Skeletal muscle tissue (tissue), 4 donors: Measurements from ENCODE around the gene PTTG2. TPM values are rescaled to one million over a fixed set of nuclear protein-coding genes. Genes with fewer than 3 reads are reported as not detected.

Source experiments
- H3K27ac ChIP-seq: one replicate; pipeline ENCODE4 v1.7.0; 2013; ENCODE audit warnings: mild to moderate bottlenecking, low read depth, low read length, inconsistent platforms
- H3K27me3 ChIP-seq, 3 donors: one replicate each; pipeline ENCODE4 v1.7.0; 2013; ENCODE audit warnings: low read length in 3 of 3; ENCODE audit not compliant: control insufficient read depth in 3 of 3, insufficient read depth in 3 of 3
- H3K36me3 ChIP-seq, 3 donors: one replicate each; pipeline ENCODE4 v1.7.0; 2013; ENCODE audit warnings: low read length in 3 of 3; ENCODE audit not compliant: control insufficient read depth in 3 of 3, insufficient read depth in 3 of 3
- H3K4me1 ChIP-seq, 3 donors: one replicate each; pipeline ENCODE4 v1.7.0; 2013; ENCODE audit warnings: low read length in 3 of 3, mild to moderate bottlenecking in 3 of 3; ENCODE audit not compliant: control insufficient read depth in 3 of 3, insufficient read depth in 3 of 3
- H3K4me3 ChIP-seq, 3 donors: one replicate each; pipeline ENCODE4 v1.7.0; 2013; ENCODE audit warnings: low read length in 3 of 3
- H3K9ac ChIP-seq, 3 donors: one replicate each; pipeline ENCODE4 v1.7.0; 2013; ENCODE audit warnings: low read length in 3 of 3, mild to moderate bottlenecking in 3 of 3, moderate library complexity in 2 of 3, low read depth in 1 of 3
- H3K9me3 ChIP-seq, 3 donors: one replicate each; pipeline ENCODE4 v1.7.0; 2013; ENCODE audit warnings: low read length in 3 of 3; ENCODE audit not compliant: control insufficient read depth in 3 of 3
- total RNA-seq: library from RNA; depleted of rRNA; stranded (reverse); fragments of >200 nt; gene quantifications from one replicate; pipeline ENCODE4 v1.2.3, GENCODE V29; 2014
- donor health status: Osteomylitis.

PTTG2 gene
- total RNA-seq, 1 donor from 2014 or later: 0.52 TPM

GRCh38 chr4:38004062-38004461, 43.9 kb downstream of the PTTG2 start:
- Histone ChIP-seq H3K4me1 (peaks cover 0 to 21% (median 18%) of the 10 kb centered on the region in 3 donors), H3K27ac (no peak overlapping the region), H3K27me3 (no peaks in the 10 kb centered on the region), H3K36me3 (no peaks in the 10 kb centered on the region), H3K9ac (no peak overlapping the region), H3K9me3 (no peaks in the 10 kb centered on the region), H3K4me3 (no peak overlapping the region)

DNA sequence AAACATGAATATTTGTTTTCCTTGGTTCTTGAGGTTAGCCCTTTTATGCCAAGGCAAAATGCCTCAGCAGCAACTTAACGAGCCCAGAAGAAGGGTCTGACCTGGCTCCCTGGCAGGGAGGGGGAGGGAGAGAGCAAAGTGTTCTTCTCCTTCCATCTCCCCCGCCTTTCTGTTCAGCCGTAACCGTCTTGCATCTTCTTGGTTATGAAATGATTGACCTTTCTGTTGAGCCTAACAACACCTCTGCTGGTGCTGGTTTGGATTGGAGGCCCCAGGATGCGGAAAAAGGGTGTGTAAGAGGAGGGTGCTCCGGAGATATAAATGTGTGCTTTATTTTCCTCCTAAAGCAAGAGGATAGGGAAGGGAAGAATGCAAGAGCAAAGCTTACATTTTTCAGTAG, 44.7 kb downstream of the PTTG2 start:
- no peaks in the 10 kb centered on the region for H3K9me3 ChIP-seq

DNA sequence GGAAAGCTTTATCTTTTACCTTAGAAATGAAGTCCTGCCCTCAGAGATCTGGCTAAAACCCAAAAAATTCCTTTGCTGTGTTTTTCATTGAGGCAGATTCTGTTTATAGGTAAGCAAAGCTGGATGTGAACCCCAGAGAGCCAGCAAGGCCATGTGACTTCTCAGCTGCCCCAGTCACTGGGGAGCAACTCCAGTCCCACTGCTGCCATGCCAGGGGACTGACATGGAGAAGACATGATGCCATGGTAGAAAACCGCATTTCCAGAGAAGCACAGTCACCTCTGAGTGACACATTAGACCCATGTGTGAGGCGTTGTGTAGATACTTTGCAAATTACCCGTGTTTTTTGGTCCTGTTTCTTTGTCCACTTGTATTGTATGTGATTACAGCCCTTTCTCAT, 45.4 kb downstream of the PTTG2 start:
- Histone ChIP-seq H3K27me3 (no peaks in the 10 kb centered on the region), H3K36me3 (no peaks in the 10 kb centered on the region), H3K4me1 (peaks cover 0 to 23% (median 19%) of the 10 kb centered on the region in 3 donors), H3K4me3 (no peak overlapping the region), H3K9ac (no peak overlapping the region), H3K27ac (no peak overlapping the region), H3K9me3 (no peaks in the 10 kb centered on the region)

More for the DNA sequence above, 44.7 kb downstream of the PTTG2 start:
- peaks cover 0 to 19% (median 18%) of the 10 kb centered on the region in 3 donors for H3K4me1 ChIP-seq
- no peaks in the 10 kb centered on the region for H3K36me3 ChIP-seq
- H3K27ac ChIP-seq: no peak overlapping the region
- no peak overlapping the region for H3K4me3 ChIP-seq
- no peaks in the 10 kb centered on the region for H3K27me3 ChIP-seq
- H3K9ac ChIP-seq: no peak overlapping the region

DNA sequence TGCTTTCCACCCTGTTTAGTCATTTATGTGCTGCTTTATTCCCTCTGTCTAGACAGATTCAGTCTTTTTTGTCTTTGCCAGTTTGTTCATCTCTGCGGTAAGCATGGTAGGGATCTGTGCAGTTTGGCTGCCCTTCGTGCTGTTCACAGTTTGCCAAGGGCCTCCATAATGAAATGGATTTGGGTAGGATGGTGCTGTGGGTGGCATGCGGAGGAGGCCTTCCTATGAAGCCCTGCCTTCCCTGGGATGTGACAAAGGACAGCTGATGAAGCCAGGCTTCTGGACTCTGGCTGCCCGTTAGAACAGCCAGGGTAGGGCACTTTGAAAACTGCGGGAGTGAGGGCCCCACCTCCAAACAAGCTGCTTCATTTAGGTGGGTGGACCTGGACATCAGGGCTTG, 47.4 kb downstream of the PTTG2 start:
- H3K27me3 ChIP-seq: no peaks in the 10 kb centered on the region
- no peak overlapping the region for H3K9ac ChIP-seq
- H3K36me3 ChIP-seq: no peaks in the 10 kb centered on the region
- H3K4me3 ChIP-seq: no peak overlapping the region
- no peak overlapping the region for H3K27ac ChIP-seq
- no peaks in the 10 kb centered on the region for H3K9me3 ChIP-seq
- H3K4me1 ChIP-seq: peaks cover 0 to 23% (median 17%) of the 10 kb centered on the region in 3 donors

- Histone ChIP-seq H3K9ac (no peak overlapping the region), H3K27me3 (no peaks in the 10 kb centered on the region), H3K4me1 (peaks cover 0 to 23% (median 11%) of the 10 kb centered on the region in 3 donors), H3K4me3 (no peak overlapping the region), H3K36me3 (no peaks in the 10 kb centered on the region), H3K9me3 (no peaks in the 10 kb centered on the region), H3K27ac (no peak overlapping the region)
These were observed 48.4 kb downstream of the PTTG2 start for GRCh38 chr4:38008571-38009021.

- Histone ChIP-seq H3K9ac (no peak overlapping the region), H3K27me3 (no peaks in the 10 kb centered on the region), H3K9me3 (no peaks in the 10 kb centered on the region), H3K4me1 (peaks cover 0 to 29% (median 13%) of the 10 kb centered on the region in 3 donors), H3K4me3 (no peak overlapping the region), H3K36me3 (no peaks in the 10 kb centered on the region), H3K27ac (no peak overlapping the region)
These were observed 49.2 kb downstream of the PTTG2 start for GRCh38 chr4:38009421-38009820.

GRCh38 chr4:38009949-38010348, 49.8 kb downstream of the PTTG2 start:
- Histone ChIP-seq H3K4me1 (peaks cover 0 to 27% (median 13%) of the 10 kb centered on the region in 3 donors), H3K27ac (no peak overlapping the region), H3K9me3 (no peaks in the 10 kb centered on the region), H3K36me3 (peaks cover 0 to 3% (median 0%) of the 10 kb centered on the region in 3 donors), H3K27me3 (no peaks in the 10 kb centered on the region), H3K4me3 (no peak overlapping the region), H3K9ac (no peak overlapping the region)

Other genes starting within 250 kb of the PTTG2 start
- 5.7 TPM for gene PGM2, start 133.7 kb upstream of the PTTG2 start, total RNA-seq
- 54.3 TPM for gene TBC1D1, start 69.3 kb upstream of the PTTG2 start, total RNA-seq